ENCODE data around the gene LDLRAD4. TPM values are rescaled to one million over a fixed set of nuclear protein-coding genes. Genes with fewer than 3 reads are reported as not detected.
"Not testable (repeated sequence)": the region's sequence is repeated elsewhere in the genome, so short reads cannot be mapped to it uniquely, and the experiment has no call there.

Gene LDLRAD4
- total and polyA plus RNA-seq, 2 donors: 46.9 to 80.0 TPM

DNA sequence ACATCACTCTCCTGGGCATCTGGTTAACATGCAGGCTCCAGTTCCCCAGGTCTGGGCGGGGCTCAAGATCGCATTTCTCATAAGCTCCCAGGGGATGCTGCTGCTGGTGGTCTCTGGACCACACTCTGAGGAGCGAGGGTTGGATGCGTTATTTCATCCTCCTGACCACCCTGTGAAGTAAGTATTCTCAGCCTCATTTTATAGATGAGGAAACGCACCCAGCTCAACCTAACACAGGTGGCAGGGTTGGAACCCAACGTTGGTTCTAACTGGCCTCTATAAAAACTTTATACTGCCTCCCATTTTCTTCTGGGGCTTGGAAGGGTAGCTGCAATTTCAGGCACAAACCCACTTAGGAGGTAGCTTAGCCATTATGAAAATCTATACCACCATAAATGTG lies 387.3 kb downstream of the LDLRAD4 start:
- no peak for DNase-seq (ENCODE audit: low read depth in 6 of 9, low spot score in 9 of 9)
- no peaks in the 10 kb centered on the region for H3K9me3 ChIP-seq (ENCODE audit: control insufficient read depth in 2 of 2, insufficient read depth in 1 of 2, low read length in 1 of 2)
- whole genome bisulfite sequencing: 86% methylated on average over 6 of the region's 6 CpGs
- H3K27ac ChIP-seq (ENCODE audit: low read depth in 1 of 2, low read length in 1 of 2): peak overlapping the region in 1 of 2 donors; percentile 63
- no peaks in the 10 kb centered on the region for H3K27me3 ChIP-seq (ENCODE audit: control insufficient read depth in 2 of 2, insufficient read depth in 1 of 2, low read length in 1 of 2)
- H3K4me3 ChIP-seq (ENCODE audit: low read length in 2 of 2): no peak overlapping the region
- peaks cover 29 to 60% of the 10 kb centered on the region in 2 donors for H3K4me1 ChIP-seq (ENCODE audit: control insufficient read depth in 2 of 2, insufficient read depth in 2 of 2, low read length in 2 of 2)
- peaks cover 4 to 5% of the 10 kb centered on the region in 2 donors for H3K36me3 ChIP-seq (ENCODE audit: control insufficient read depth in 2 of 2, insufficient read depth in 2 of 2, low read length in 1 of 2)

DNA sequence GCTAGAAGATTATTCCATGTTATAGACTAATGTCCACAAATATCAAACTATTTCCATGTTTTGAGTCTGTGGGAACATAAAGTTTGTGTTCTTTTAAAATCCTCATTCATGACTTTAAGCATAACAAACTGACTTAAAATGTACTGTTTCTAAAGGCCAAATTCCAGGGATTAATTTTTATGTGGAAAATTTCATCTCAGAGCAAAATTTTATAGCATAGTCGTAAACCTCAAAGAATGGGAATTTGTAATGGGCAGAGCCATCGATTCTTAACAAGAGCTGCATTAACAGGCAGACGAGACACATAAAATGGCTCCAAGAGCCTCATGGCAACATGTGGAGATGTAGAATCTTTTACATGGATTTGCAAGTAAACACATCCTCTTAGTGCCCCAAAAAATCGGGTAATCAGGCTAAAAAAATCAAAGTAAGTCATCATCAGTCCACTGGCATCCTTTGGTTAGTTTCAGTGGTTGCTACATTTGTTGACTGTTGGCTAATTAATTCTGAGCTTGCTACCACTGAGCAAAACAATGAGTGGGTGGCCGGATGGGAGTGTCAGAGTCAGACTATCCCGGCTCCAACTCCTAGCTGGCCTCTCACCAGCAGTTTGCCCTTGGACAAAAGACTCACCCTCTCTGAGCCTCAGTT lies 388.2 kb downstream of the LDLRAD4 start:
- Histone ChIP-seq H3K27ac (ENCODE audit: low read depth in 1 of 2, low read length in 1 of 2) (no peak overlapping the region), H3K27me3 (ENCODE audit: control insufficient read depth in 2 of 2, insufficient read depth in 1 of 2, low read length in 1 of 2) (no peaks in the 10 kb centered on the region), H3K9me3 (ENCODE audit: control insufficient read depth in 2 of 2, insufficient read depth in 1 of 2, low read length in 1 of 2) (no peaks in the 10 kb centered on the region), H3K4me1 (ENCODE audit: control insufficient read depth in 2 of 2, insufficient read depth in 2 of 2, low read length in 2 of 2) (peaks cover 37 to 69% of the 10 kb centered on the region in 2 donors), H3K36me3 (ENCODE audit: control insufficient read depth in 2 of 2, insufficient read depth in 2 of 2, low read length in 1 of 2) (peaks cover 4 to 5% of the 10 kb centered on the region in 2 donors), H3K4me3 (ENCODE audit: low read length in 2 of 2) (no peak overlapping the region)
- DNase-seq (ENCODE audit: low read depth in 6 of 9, low spot score in 9 of 9): no peak
- WGBS: 88% methylated on average over 6 of the region's 6 CpGs

DNA sequence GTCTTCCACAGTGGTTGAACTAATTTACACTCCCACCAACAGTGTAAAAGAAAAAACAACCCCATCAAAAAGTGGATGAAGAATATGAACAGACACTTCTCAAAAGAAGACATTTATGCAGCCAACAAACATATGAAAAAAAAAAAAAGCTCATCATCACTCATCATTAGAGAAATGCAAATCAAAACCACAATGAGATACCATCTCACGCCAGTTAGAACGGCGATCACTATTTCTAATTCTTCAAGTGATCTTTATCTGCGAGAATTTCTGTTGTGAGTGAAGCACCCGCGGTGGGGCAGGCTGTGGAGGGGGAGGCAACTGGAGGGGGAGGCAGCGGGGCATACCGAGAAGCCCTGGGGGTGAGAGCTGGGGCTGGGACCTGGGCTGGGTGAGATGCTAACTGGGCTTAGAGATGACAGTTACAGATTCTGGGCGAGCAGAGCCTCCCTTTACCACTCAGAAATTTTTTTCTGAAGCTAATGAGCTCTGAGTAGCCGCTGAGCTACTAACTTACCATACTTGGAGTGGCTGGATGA lies 389.5 kb downstream of the LDLRAD4 start:
- 14% methylated on average over 10 of the region's 10 CpGs for WGBS
- not testable (repeated sequence) for H3K27me3 ChIP-seq (ENCODE audit: control insufficient read depth in 2 of 2, insufficient read depth in 1 of 2, low read length in 1 of 2); DNase-seq (ENCODE audit: low read depth in 6 of 9, low spot score in 9 of 9); H3K4me3 ChIP-seq (ENCODE audit: low read length in 2 of 2); H3K9me3 ChIP-seq (ENCODE audit: control insufficient read depth in 2 of 2, insufficient read depth in 1 of 2, low read length in 1 of 2); H3K36me3 ChIP-seq (ENCODE audit: control insufficient read depth in 2 of 2, insufficient read depth in 2 of 2, low read length in 1 of 2)
- Histone ChIP-seq H3K4me1 (ENCODE audit: control insufficient read depth in 2 of 2, insufficient read depth in 2 of 2, low read length in 2 of 2) (peaks cover 42 to 77% of the 10 kb centered on the region in 2 donors), H3K27ac (ENCODE audit: low read depth in 1 of 2, low read length in 1 of 2) (peak overlapping the region in 1 of 2 donors; percentile 96)

DNA sequence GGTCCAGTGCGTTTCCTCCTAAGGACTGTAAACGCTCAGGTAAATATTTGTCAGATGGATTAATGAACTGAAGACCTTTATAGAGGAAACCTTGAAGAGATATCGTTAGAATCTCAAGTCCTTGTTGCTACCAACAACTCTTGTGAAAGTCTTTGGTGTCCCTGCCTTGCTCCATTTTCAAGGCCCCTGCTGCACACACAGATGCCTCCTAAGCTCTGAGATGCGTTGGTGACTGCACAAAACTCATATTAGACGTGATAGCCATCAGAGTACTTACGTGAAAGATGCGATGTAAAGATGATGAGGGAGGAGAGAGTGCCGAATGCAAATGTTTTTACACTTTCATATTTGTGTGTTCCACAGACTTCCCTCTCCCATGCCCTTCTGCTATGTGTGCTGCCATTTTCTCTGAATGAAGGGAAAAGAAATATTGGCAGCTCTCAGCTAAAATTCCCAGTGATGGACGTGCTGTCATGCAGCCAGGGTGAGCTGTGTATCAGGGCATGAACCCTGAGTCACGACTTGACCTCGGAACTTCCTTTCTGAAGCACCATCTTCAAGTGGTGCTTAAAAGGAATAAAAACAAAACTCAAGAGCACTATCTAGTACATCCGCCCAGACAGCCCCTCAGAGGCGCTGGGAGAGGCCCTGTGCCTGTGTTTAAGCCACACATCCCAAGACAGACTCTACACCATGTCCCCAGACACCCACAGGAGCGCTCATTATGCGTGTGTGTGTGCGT lies 390.4 kb downstream of the LDLRAD4 start:
- no peak overlapping the region for H3K4me3 ChIP-seq (ENCODE audit: low read length in 2 of 2)
- peaks cover 42 to 74% of the 10 kb centered on the region in 2 donors for H3K4me1 ChIP-seq (ENCODE audit: control insufficient read depth in 2 of 2, insufficient read depth in 2 of 2, low read length in 2 of 2)
- H3K9me3 ChIP-seq (ENCODE audit: control insufficient read depth in 2 of 2, insufficient read depth in 1 of 2, low read length in 1 of 2): no peaks in the 10 kb centered on the region
- H3K27me3 ChIP-seq (ENCODE audit: control insufficient read depth in 2 of 2, insufficient read depth in 1 of 2, low read length in 1 of 2): no peaks in the 10 kb centered on the region
- H3K36me3 ChIP-seq (ENCODE audit: control insufficient read depth in 2 of 2, insufficient read depth in 2 of 2, low read length in 1 of 2): peaks cover 5% of the 10 kb centered on the region in 2 donors
- DNase-seq (ENCODE audit: low read depth in 6 of 9, low spot score in 9 of 9): peak in 2 of 9 donors; percentile 61 to 78
- peak overlapping the region; percentile 68 to 96 for H3K27ac ChIP-seq (ENCODE audit: low read depth in 1 of 2, low read length in 1 of 2)
- WGBS: 56% methylated on average over 16 of the region's 16 CpGs

DNA sequence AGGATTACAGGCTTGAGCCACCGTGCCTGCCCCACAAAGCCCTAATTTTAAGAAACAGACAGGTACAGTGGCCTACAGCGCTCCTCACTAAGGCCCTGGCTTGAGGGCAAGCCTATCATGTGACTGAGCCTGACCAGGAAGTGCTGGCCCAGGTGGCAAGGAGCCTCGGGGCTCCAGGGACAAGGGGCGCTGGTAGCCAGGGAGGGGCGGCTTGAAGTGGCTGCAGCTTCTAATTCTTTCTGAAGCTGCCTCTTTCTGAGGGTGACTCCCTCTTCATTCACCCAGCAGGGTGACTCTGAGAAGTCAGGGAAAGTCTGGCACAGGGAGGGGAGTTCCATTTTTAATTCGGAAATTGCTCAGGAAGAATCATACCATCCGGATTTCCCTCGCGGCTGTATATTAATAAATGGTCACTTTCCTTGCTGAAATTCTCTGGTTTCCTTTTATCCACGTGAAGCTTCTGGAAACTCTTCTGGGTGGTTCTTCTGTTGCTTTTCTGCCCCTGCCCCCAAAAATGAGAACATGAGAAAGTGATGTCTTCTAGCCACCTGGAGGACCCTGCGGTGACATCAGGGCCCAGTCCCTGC lies 392.1 kb downstream of the LDLRAD4 start:
- Histone ChIP-seq H3K4me1 (ENCODE audit: control insufficient read depth in 2 of 2, insufficient read depth in 2 of 2, low read length in 2 of 2) (peaks cover 41 to 76% of the 10 kb centered on the region in 2 donors), H3K9me3 (ENCODE audit: control insufficient read depth in 2 of 2, insufficient read depth in 1 of 2, low read length in 1 of 2) (no peaks in the 10 kb centered on the region), H3K27ac (ENCODE audit: low read depth in 1 of 2, low read length in 1 of 2) (peak overlapping the region; percentile 64 to 96), H3K27me3 (ENCODE audit: control insufficient read depth in 2 of 2, insufficient read depth in 1 of 2, low read length in 1 of 2) (no peaks in the 10 kb centered on the region), H3K36me3 (ENCODE audit: control insufficient read depth in 2 of 2, insufficient read depth in 2 of 2, low read length in 1 of 2) (peaks cover 4 to 6% of the 10 kb centered on the region in 2 donors), H3K4me3 (ENCODE audit: low read length in 2 of 2) (peak overlapping the region; percentile 59 to 65)
- WGBS: 62% methylated on average over 11 of the region's 11 CpGs
- DNase-seq (ENCODE audit: low read depth in 6 of 9, low spot score in 9 of 9): peak in 1 of 9 donors; percentile 38

DNA sequence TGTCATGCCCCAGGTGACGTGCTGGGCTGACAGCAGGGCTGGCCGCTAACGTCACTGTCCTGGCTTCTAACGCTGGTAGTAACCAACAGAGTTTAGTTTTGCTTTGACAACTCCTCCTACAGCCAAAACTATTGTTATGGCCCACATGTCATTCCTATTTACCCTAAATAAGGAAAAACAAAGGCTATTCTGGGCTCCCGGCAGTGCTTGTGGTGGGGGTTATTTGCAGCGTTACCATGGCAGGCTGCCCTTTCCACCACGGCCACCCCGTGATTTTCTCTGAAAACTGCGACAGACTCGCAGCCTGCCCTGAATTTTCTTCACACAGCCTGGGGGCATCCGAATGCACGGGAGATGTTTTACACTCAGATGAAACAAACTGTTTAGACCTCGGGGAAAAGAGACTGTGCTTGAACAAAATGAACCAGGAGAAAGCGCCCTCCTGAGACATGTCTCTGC lies 392.6 kb downstream of the LDLRAD4 start:
- H3K4me1 ChIP-seq (ENCODE audit: control insufficient read depth in 2 of 2, insufficient read depth in 2 of 2, low read length in 2 of 2): peaks cover 41 to 76% of the 10 kb centered on the region in 2 donors

DNA sequence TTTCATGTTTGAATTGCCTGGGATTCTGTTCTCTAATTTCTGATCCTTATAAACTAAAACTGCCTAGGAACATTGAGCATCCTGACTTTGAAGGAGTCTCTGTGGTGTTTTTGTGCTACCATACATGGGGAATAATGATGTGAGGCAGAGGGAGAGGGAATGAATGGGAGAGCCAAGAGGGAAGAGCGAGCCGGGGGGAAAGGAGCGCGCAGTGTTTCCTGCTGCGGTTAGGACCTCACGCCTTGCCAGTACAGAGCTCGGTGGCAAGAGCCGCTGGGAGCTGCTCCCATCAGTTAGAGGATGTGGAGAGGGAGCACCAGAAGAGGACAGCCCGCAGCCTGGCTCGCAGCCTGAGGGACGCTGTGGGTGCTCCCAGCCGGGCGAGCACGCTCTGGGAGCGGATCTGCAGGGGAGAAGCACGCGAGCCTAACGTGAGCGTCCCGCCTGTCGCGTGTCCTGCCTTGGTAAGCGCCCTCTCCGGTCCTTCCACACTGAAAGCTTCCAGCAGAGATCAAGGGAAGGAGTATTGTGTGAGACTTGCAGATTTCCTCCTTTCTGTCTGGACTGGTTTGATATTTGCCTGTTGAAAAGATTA lies 393.1 kb downstream of the LDLRAD4 start:
- Histone ChIP-seq H3K4me3 (ENCODE audit: low read length in 2 of 2) (peak overlapping the region; percentile 59 to 65), H3K36me3 (ENCODE audit: control insufficient read depth in 2 of 2, insufficient read depth in 2 of 2, low read length in 1 of 2) (peaks cover 4 to 15% of the 10 kb centered on the region in 2 donors), H3K27ac (ENCODE audit: low read depth in 1 of 2, low read length in 1 of 2) (peak overlapping the region; percentile 88 to 96), H3K4me1 (ENCODE audit: control insufficient read depth in 2 of 2, insufficient read depth in 2 of 2, low read length in 2 of 2) (peaks cover 46 to 78% of the 10 kb centered on the region in 2 donors), H3K27me3 (ENCODE audit: control insufficient read depth in 2 of 2, insufficient read depth in 1 of 2, low read length in 1 of 2) (no peaks in the 10 kb centered on the region), H3K9me3 (ENCODE audit: control insufficient read depth in 2 of 2, insufficient read depth in 1 of 2, low read length in 1 of 2) (no peaks in the 10 kb centered on the region)
- peak in 2 of 9 donors; percentile 32 to 42 for DNase-seq (ENCODE audit: low read depth in 6 of 9, low spot score in 9 of 9)
- WGBS: 2% methylated on average over 24 of the region's 24 CpGs

More for the DNA sequence above, 392.6 kb downstream of the LDLRAD4 start:
- peak in 3 of 9 donors; percentile 69 to 77 (median 72) for DNase-seq (ENCODE audit: low read depth in 6 of 9, low spot score in 9 of 9)
- H3K36me3 ChIP-seq (ENCODE audit: control insufficient read depth in 2 of 2, insufficient read depth in 2 of 2, low read length in 1 of 2): peaks cover 0 to 9% of the 10 kb centered on the region in 2 donors
- no peaks in the 10 kb centered on the region for H3K9me3 ChIP-seq (ENCODE audit: control insufficient read depth in 2 of 2, insufficient read depth in 1 of 2, low read length in 1 of 2)
- peak overlapping the region; percentile 59 to 65 for H3K4me3 ChIP-seq (ENCODE audit: low read length in 2 of 2)
- 5% methylated on average over 14 of the region's 14 CpGs for WGBS
- H3K27me3 ChIP-seq (ENCODE audit: control insufficient read depth in 2 of 2, insufficient read depth in 1 of 2, low read length in 1 of 2): no peaks in the 10 kb centered on the region
- H3K27ac ChIP-seq (ENCODE audit: low read depth in 1 of 2, low read length in 1 of 2): peak overlapping the region; percentile 64 to 96

DNA sequence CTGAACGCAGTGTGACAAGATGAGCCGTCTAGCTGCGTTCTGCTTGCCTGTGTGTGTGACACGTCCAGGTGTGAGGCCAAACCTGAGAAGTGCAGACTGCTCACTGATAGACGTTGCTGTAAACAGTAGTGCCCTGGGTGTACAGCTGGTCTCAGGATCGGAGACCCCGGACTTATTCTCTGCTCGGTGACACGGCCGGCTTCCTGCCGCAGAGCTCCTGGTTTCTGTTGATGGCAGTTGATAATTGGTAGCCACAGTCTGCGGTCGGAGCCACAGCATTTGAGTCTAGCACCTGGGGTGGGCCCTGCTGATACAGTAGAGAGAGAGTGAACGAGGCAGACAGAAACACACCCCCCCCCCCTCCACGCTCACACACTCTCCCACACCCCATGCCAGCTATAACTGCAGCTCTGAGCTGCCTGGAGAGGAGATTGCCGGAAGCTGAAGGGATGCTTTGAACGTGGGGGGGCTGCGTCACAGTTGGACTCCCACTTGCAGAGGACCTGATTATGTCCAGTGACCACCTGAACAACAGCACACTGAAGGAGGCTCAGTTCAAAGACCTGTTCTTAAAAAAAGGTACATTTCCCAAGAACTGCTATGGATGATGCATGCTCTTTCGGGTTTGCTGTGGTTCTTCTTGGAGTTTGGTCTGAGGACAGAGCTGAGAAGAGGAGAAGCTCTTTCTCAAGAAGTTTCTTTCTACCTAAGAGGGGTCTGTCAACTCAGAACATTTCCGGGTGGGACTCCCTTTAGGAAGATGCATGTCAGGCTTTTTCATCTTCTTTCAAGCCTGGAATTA lies 393.8 kb downstream of the LDLRAD4 start:
- peak in 7 of 9 donors; percentile 69 to 94 (median 86) for DNase-seq (ENCODE audit: low read depth in 6 of 9, low spot score in 9 of 9)
- Histone ChIP-seq H3K9me3 (ENCODE audit: control insufficient read depth in 2 of 2, insufficient read depth in 1 of 2, low read length in 1 of 2) (no peaks in the 10 kb centered on the region), H3K4me1 (ENCODE audit: control insufficient read depth in 2 of 2, insufficient read depth in 2 of 2, low read length in 2 of 2) (peaks cover 51 to 84% of the 10 kb centered on the region in 2 donors), H3K4me3 (ENCODE audit: low read length in 2 of 2) (peak overlapping the region; percentile 59 to 65), H3K27me3 (ENCODE audit: control insufficient read depth in 2 of 2, insufficient read depth in 1 of 2, low read length in 1 of 2) (no peaks in the 10 kb centered on the region), H3K27ac (ENCODE audit: low read depth in 1 of 2, low read length in 1 of 2) (peak overlapping the region; percentile 88 to 96), H3K36me3 (ENCODE audit: control insufficient read depth in 2 of 2, insufficient read depth in 2 of 2, low read length in 1 of 2) (peaks cover 8 to 16% of the 10 kb centered on the region in 2 donors)
- WGBS: 2% methylated on average over 20 of the region's 20 CpGs
